Lung (tissue), 16 donors: ENCODE data around the gene NKAIN2. TPM values are rescaled to one million over a fixed set of nuclear protein-coding genes. Genes with fewer than 3 reads are reported as not detected.

Source experiments
- ATAC-seq: fragments of 200-7000 bp; cut with Tn5 transposase; one replicate; pipeline ENCODE4 v1.9.1; 2020; ENCODE audit warnings: moderate number of reproducible peaks; ENCODE audit not compliant: insufficient read depth, low FRiP score
- DNase-seq, 3 donors: peaks; one replicate each; pipeline ENCODE4 v3.0.0-alpha.2; 2013 to 2017
- H3K27ac ChIP-seq, 2 donors: one replicate each; pipeline ENCODE4 v1.5.1; 2013; ENCODE audit warnings: mild to moderate bottlenecking in 2 of 2, moderate library complexity in 2 of 2, control low read depth in 1 of 2, inconsistent platforms in 1 of 2, low read depth in 1 of 2, low read length in 1 of 2
- H3K27me3 ChIP-seq, 3 donors: one replicate each; pipeline ENCODE4 v1.5.1; 2013; ENCODE audit warnings: low read length in 2 of 3; ENCODE audit not compliant: control insufficient read depth in 3 of 3, insufficient read depth in 3 of 3
- H3K36me3 ChIP-seq, 4 donors: one replicate each; pipeline ENCODE4 v1.5.1; 2013; ENCODE audit warnings: low read length in 4 of 4, mild to moderate bottlenecking in 1 of 4, moderate library complexity in 1 of 4; ENCODE audit not compliant: control insufficient read depth in 4 of 4, insufficient read depth in 4 of 4
- H3K4me1 ChIP-seq, 5 donors: one replicate each; pipeline ENCODE4 v1.5.1; 2013; ENCODE audit warnings: low read length in 5 of 5, mild to moderate bottlenecking in 2 of 5, moderate library complexity in 1 of 5; ENCODE audit not compliant: control insufficient read depth in 5 of 5, insufficient read depth in 5 of 5
- H3K4me3 ChIP-seq: one replicate; pipeline ENCODE4 v1.5.1; 2013; ENCODE audit warnings: mild to moderate bottlenecking, control low read depth, moderate library complexity
- H3K9ac ChIP-seq, 2 donors: one replicate each; pipeline ENCODE4 v1.5.1; 2013; ENCODE audit warnings: low read length in 2 of 2, control low read depth in 1 of 2; ENCODE audit not compliant: insufficient read depth in 1 of 2
- H3K9me3 ChIP-seq, 4 donors: one replicate each; pipeline ENCODE4 v1.5.1; 2013; ENCODE audit warnings: low read length in 3 of 4, mild to moderate bottlenecking in 1 of 4, moderate library complexity in 1 of 4; ENCODE audit not compliant: control insufficient read depth in 4 of 4, insufficient read depth in 3 of 4
- CTCF ChIP-seq: IDR thresholded peaks from 2 replicates; pipeline ENCODE4 v1.5.1; 2012; ENCODE audit warnings: mild to moderate bottlenecking; ENCODE audit errors: control extremely low read depth, extremely low read depth
- WGBS, 2 donors: extraction: QIAGEN DNeasy Blood & Tissue Kit; methylation state at CpG; one replicate each; pipeline ENCODE4 v1.1.7; 2013; 5-methylcytosine and 5-hydroxymethylcytosine counted together
- long read RNA-seq, 5 donors: transcript quantifications; one replicate each; lab custom pipeline, GENCODE V29; 2026
- polyA plus RNA-seq, 2 donors: library from polyadenylated mRNA; stranded (reverse); fragments of 200-250 nt; gene quantifications; one replicate each; pipeline ENCODE4 v1.2.1, GENCODE V29; 2013
- total RNA-seq, 2 donors: library from RNA; depleted of rRNA in 1 of 2; stranded (reverse); fragments of >200 nt in 1 of 2; gene quantifications; one replicate each; pipeline ENCODE4 v1.2.1, GENCODE V29; 2014 to 2021
- donor health status: control.
- donor health status: control.
- donor health status: Bipolar disorder and iron deficiency.
- donor health status: healthy.
- donor health status: DM: yes; HTN: yes; CAD: no.

Gene NKAIN2
- total RNA-seq = 1 to 10 TPM in 1 of 2 donors, not detected in 1; 4.4 TPM
- polyA plus RNA-seq = under 1 TPM in 1 of 2 donors, not detected in 1; 0.01 TPM
- long read RNA-seq, donor 1 = 0 reads
- long read RNA-seq, donor 2 = 0 reads
- long read RNA-seq, donor 3 = 0 reads
- long read RNA-seq, donor 4 = 0 reads
- long read RNA-seq, donor 5 = 0 reads

GRCh38 chr6:123803504-123804013 is at the start of gene NKAIN2:
TSS of gene NKAIN2 (plus strand) at chr6:123803865.
- Histone ChIP-seq H3K27me3 (peaks cover 0 to 4% (median 3%) of the 10 kb centered on the region in 3 donors), H3K9ac (peak within 1 kb of the TSS; percentile 49 to 85), H3K4me3 (peak within 1 kb of the TSS; percentile 31), H3K4me1 (peaks cover 2 to 23% (median 3%) of the 10 kb centered on the region in 5 donors), H3K36me3 (no peaks in the 10 kb centered on the region), H3K27ac (no peak within 1 kb of the TSS), H3K9me3 (no peaks in the 10 kb centered on the region)
- ATAC-seq (no peak), DNase-seq (no peak)
- no peak for TF ChIP-seq CTCF
- 0 to 1% methylated on average over 33 to 84 of the region's 84 CpGs for WGBS, 2 donors

DNA sequence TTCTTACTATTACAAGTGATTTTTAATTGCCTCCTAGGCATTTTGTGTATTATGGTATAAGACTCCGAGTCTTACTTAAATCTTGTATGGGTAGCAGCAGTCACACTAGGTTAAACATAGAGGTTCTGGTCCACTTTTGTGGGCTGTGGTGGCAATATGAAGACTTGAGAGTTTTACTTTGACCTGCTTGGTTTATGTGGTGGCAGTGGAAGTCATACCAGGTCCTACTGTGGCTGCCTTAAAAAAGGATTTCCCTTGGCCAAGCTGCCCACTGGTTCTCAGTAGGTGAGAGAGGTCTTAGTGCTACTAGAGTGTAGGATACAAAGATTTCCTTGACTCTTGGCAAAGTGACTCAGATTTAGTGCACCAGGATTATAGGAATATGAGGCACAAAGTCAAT is 44.2 kb upstream of the NKAIN2 start:
- WGBS, 2 donors = 97 to 100% methylated on average over 1 of the region's 1 CpG

DNA sequence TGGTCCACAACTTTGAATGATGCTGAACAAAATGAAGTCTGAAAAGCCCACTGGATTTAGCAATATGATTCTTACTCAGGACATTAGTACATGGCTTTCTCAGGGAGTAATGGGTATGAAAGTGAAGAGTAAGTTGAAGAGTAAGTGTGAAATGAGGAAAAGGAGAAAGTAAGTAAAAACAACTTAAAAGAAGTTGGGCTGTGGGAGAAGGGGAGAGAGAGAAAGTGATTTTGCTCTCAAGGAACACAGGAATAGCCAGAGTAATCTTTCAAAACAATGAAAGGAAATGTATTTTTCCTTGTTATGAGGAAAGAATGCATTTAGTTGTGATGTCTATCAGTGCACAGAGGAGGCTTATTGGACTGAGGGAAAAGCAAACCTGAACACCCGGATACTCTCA is 39.8 kb upstream of the NKAIN2 start:
- no peak for ATAC-seq
- no peak for TF ChIP-seq CTCF
- WGBS, 2 donors = 82 to 85% methylated on average over 1 of the region's 1 CpG
- Histone ChIP-seq H3K9me3 (no peaks in the 10 kb centered on the region), H3K9ac (no peak overlapping the region), H3K36me3 (no peaks in the 10 kb centered on the region), H3K27ac (no peak overlapping the region), H3K4me1 (no peaks in the 10 kb centered on the region), H3K27me3 (no peaks in the 10 kb centered on the region), H3K4me3 (no peak overlapping the region)
- no peak for DNase-seq

More for the DNA sequence above, 44.2 kb upstream of the NKAIN2 start:
- no peaks in the 10 kb centered on the region for H3K27me3 ChIP-seq
- DNase-seq (no peak), ATAC-seq (no peak)
- H3K9me3 ChIP-seq = peaks cover 0 to 2% (median 0%) of the 10 kb centered on the region in 4 donors
- H3K4me3 ChIP-seq = no peak overlapping the region
- no peaks in the 10 kb centered on the region for H3K36me3 ChIP-seq
- H3K4me1 ChIP-seq = no peaks in the 10 kb centered on the region
- no peak overlapping the region for H3K27ac ChIP-seq
- H3K9ac ChIP-seq = no peak overlapping the region
- TF ChIP-seq CTCF = no peak

DNA sequence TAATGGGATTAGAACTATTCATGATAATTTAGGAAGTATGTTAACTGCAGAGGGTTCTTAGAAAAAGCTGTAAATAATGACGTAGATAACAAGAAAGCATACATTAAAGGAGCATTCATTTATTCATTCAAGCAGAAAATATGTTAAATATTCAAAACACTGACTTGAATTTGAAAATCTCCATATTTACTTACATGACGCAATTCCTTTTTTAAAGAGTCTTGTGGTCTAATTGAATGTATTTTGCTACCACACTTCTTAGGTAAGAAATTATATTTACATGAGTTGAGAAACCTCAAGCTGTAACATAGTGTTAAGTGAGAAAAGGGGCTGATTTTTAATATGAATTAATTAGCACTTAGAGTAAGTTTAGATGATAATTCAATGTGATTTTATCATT is 38.9 kb upstream of the NKAIN2 start:
- WGBS, 2 donors = 44 to 76% methylated on average over 2 of the region's 2 CpGs
- H3K36me3 ChIP-seq = no peaks in the 10 kb centered on the region
- H3K9ac ChIP-seq = no peak overlapping the region
- H3K27ac ChIP-seq = no peak overlapping the region
- no peak for TF ChIP-seq CTCF
- H3K4me1 ChIP-seq = no peaks in the 10 kb centered on the region
- no peaks in the 10 kb centered on the region for H3K27me3 ChIP-seq
- no peaks in the 10 kb centered on the region for H3K9me3 ChIP-seq
- peak in 1 of 3 donors; percentile 16 for DNase-seq
- no peak for ATAC-seq
- no peak overlapping the region for H3K4me3 ChIP-seq
